HCEC 1CT (cell line): ENCODE results near the gene UGT2B7.
"Not testable (repeated sequence)": the region's sequence is repeated elsewhere in the genome, so short reads cannot be mapped to it uniquely, and the experiment has no call there.

Experiments used
- DNase-seq: peaks from one replicate; pipeline ENCODE4 v3.0.0-alpha.2; 2017

The UGT2B7 gene

GRCh38 chr4:69089388-69089787 lies 6.9 kb upstream of the UGT2B7 start:
- no peak for DNase-seq

- DNase-seq, result no peak
These were observed 4.1 kb upstream of the UGT2B7 start for GRCh38 chr4:69092190-69092589.

DNA sequence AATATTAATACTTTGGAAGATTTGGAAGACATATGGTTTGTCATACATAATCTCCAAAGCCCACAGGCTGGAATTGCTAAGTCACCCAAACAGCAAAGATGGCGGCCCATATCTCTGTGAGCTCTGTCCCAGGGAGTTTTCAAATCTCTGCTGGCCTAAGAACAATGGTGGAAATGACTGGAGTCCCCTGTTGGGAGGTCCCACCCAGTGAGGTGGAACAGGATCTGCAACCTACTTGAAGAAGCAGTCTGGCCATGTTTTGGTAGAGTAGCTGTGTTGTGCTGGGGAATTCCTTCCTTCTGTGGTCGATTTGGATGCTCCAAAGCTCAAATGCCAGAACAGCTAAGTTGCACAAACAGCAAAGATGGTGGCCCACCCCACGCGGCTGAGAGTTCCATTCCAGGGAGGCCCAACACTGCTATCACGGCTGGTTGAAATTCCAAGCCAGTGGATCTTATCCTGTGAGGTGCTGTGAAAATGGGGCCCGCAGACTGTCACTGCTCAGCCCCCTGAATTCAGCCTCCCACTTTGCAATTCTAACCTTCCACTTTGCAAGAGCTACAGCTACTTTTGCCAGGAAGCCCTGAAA lies 3.2 kb upstream of the UGT2B7 start:
- DNase-seq, result no peak

DNA sequence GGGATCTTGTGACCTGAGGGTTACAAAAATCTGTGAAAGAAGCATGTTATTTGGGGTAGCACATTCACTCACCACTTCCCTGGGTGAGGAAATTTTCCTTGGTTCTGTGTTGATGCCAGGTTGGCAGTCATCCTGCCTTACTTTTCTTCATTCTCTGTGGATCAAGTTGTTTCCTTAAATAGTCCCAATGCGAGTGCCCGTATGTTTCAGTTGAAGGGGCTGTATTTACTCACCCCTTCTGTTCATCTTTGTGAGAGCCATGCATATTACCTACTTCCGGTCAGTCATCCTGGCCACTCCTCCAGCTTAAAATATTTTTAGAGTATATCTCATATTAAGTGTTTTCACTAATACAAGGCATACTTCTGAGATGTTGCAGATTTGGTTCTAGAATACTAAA lies 2.6 kb upstream of the UGT2B7 start:
- DNase-seq, result no peak

DNA sequence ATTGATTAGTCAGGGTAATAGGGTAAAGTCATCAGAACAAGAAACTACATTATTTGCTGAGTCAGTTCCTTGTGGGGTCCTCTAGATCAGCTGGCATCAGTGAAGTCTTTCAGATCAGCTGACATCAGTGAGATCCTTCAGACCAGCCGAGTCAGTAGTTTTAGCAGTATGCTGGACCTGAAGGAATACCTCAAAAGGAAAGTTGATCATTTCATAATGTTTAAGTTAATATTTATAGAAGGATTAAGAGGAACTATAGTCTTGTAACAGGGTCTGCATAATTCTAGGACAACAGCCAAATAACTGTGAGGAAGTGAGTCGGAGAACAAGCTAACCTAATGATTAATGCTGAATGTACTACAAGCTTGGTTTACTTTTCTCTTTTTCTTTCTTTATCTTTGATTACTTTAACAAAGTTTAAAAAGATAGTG lies 958 bp upstream of the UGT2B7 start:
- DNase-seq, result no peak

GRCh38 chr4:69096810-69097209 lies 536 bp downstream of the UGT2B7 start:
- no peak for DNase-seq

GRCh38 chr4:69098470-69098869 lies 2.2 kb downstream of the UGT2B7 start:
- DNase-seq, result no peak

DNA sequence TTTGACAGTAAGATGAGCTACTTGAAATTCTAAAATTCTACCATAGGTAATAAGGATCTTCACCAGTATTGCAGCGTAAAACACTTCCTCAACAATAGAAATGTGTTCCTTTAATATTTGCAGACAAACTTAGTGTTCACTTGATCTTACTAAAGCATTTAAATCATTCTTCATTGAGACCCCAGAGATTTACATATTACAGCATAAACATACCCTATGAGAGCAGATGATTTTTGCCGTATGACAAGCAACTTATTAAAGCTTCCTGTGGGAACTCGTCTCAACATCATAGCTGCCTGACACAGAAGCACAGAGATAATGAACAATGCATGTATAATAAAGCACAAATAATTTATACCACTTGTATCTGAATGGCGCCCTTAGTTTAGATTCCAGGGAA lies 3.6 kb downstream of the UGT2B7 start:
- no peak for DNase-seq

DNA sequence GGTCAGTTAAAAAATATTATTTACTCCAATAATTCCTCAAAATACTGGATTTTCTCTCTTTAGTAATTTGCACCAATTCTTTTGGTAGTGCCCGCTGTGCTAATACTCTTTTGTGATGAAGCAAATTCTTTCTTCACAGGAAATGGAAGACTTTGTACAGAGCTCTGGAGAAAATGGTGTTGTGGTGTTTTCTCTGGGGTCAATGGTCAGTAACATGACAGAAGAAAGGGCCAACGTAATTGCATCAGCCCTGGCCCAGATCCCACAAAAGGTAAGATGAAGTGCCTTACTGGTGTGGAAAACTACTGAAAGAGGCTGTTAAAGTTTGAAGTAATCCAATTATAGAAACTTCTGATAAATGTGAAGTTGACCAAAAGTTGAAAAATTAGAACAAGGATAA lies 6.4 kb downstream of the UGT2B7 start:
- DNase-seq, result not testable (repeated sequence)

DNA sequence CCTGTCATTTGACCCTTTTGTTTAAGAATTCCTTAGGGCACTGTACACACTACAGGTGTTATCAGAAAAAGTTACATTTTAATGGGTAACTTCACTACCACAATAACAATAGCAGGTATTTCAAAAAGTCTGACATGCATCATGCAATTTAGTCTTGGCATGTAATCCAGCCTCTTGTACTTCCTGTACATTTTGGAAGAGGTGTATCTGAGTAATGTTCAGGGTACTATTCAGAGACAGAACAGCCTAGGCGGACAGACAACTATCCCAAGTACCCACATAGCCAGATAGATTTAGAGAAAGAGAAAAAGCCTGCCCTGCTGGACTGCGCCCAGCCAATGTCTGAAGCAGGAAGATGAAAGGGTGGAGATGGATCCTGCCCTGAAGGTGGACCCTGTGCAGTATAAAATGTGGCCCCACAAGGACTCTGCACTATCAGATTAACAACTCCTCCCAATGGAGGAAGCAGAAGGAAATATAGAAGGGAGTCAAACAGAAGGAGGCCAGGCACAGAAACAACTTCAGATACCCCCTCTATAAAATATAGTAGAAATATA lies 8.5 kb downstream of the UGT2B7 start:
- no peak for DNase-seq

- not testable (repeated sequence) for DNase-seq
These were observed 19.0 kb downstream of the UGT2B7 start for GRCh38 chr4:69115151-69115850.

DNA sequence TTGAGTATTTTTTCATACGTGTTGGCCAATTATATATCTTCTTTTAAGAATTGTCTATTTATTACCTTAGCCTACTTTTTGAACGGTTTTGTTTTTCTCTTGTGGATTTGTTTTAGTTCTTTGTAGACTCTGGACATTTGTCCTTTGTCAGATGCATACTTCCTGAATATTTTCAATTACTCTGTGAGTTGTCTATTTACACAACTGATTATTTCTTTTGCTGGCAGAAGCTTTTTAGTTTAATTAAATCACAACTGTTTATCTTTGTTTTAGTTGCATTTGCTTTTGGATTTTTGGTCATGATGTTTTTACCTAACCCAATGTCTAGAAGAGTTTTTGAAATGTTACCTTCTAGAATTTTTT lies 19.6 kb downstream of the UGT2B7 start:
- no peak for DNase-seq

GRCh38 chr4:69116645-69117321 lies 20.5 kb downstream of the UGT2B7 start:
- DNase-seq, result no peak

DNA sequence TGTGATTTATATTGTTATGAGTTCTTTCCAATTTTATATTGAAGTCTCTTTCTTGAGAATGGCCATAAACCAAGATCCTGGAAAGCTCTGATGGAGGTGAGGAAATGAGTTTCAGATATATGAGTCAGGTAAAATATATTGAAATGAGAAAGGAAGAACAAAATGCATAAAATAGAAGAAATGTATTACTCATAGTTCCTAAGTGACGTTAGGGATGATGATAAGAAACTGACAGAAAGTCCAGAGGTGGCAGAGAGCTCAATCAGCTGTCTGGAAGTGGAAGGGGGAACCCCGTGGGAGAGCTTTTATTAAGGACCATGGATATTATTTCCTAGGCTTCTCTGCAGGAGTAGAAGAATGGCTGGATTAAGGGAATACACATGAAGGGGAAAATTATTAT lies 24.6 kb downstream of the UGT2B7 start:
- DNase-seq, result no peak

DNA sequence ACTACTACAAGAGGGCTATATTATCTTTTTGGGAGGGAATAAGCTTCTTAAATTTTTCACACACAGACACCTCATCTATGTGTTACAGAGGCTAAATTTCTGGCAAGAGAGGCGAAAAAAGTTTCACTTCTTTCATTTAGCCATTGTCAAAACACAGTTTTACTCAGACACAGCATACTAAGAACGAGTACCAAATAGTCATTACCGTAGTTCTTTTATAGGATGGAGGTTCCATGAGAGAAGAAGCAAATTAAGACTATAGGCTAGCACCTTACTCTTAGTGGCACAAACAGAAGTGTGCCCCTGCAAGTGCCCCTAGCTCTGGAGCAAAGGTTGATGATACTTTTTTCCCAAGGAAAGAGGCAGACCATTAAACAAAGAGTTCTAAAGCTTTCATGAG lies 26.2 kb downstream of the UGT2B7 start:
- DNase-seq, result no peak

DNA sequence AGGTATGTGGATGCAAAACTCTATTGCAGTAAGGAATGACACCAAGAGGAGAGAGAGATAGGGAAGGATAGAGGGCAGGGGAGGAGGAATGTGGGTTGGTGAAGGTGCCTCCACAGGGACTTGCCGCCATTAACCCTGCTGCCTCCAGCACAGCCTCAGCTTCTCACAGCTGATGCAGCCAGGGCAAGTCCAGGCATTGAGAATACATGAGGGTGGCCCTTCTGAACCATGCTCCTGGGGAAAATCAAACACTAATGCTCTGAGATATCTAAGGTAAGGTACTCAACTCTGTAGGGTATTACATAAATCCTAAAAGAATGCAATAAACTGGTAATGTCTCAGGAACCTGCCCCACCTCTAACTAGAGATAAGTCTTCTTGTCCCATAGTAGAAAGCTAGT lies 28.7 kb downstream of the UGT2B7 start:
- no peak for DNase-seq

DNA sequence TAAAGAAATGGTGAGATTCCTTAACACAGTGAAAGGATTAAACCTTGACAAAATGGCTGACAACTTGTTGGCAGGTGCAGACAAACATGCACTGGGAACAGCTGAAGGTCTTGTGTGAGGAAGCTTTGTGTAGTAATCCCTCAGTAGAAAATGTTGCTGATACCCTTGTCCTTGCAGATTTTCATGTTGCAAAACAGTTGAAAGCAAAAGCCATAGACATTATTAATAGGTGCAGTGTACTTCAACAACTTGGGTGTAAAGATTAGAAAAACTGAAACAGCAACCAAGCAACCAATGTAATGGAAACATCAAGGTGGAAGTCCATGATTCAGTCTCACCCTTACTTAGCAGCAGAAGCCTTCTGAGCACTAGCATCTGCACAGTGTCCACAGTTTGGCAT lies 29.8 kb downstream of the UGT2B7 start:
- no peak for DNase-seq

DNA sequence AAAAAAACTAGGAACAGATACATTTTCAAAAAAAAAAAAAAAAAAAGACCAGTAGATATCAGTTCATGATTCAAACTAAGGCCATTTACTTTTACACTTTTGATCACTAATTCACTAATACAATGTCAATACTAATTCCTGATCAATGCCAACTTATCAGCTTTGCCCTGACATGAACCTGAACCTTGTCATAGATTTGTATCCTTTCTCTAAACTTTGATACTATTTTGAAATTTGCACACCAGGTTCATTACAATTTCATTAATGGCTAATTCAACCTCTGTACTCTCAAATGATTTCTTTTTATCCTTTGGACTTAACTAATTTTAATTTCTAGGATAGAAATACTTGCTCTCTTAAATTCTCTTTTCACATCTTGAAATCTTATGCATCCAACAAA lies 37.7 kb downstream of the UGT2B7 start:
- no peak for DNase-seq

GRCh38 chr4:69134471-69134870 lies 38.2 kb downstream of the UGT2B7 start:
- no peak for DNase-seq

- DNase-seq, result no peak
These were observed 45.0 kb downstream of the UGT2B7 start for GRCh38 chr4:69141320-69141719.

GRCh38 chr4:69147334-69147733 lies 51.1 kb downstream of the UGT2B7 start:
- no peak for DNase-seq

DNA sequence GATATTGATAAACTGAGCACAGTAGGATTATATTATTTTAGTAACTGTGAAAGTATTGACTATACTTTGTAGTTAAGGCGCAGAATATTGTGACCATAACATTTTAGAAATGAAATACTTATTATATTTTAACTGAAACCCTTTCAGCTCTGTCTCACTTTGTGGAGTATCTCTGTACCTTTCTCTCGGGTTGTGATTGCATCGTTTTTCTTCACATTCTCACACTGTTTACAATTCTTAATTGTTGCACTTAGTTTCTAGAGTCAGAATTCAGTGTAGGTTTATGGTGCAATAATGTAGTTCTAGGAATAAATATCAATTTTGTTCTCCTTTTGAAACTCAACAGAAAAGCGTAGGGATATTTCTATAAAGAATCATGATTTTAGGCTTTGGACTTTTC lies 57.7 kb downstream of the UGT2B7 start:
- DNase-seq, result no peak

GRCh38 chr4:69156913-69157312 lies 60.6 kb downstream of the UGT2B7 start:
- DNase-seq, result no peak
